Measurements from ENCODE around the gene TAC1. TPM values are rescaled to one million over a fixed set of nuclear protein-coding genes. Genes with fewer than 3 reads are reported as not detected.

TAC1 gene
- 1 to 10 TPM in 2 of 4 donors, not detected in 2; 2.1 to 3.1 TPM for total RNA-seq

- Histone ChIP-seq H3K27ac (no peak within 1 kb of the TSS), H3K4me3 (peak within 1 kb of the TSS in 2 of 4 donors; percentile 22 to 35), H3K36me3 (no peaks in the 10 kb centered on the region), H3K4me1 (peaks cover 0 to 23% (median 0%) of the 10 kb centered on the region in 4 donors), H3K9me3 (no peaks in the 10 kb centered on the region), H3K27me3 (peaks cover 0 to 16% of the 10 kb centered on the region in 2 donors)
- DNase-seq = no peak
- TF ChIP-seq CTCF (IDR thresholded peaks at IDR 0.05) (no peak), POLR2A (IDR thresholded peaks at IDR 0.05) (no peak)
Observed at GRCh38 chr7:97731736-97732564, at the start of gene TAC1. TSS of gene TAC1 (plus strand) at chr7:97732086. CDS start at chr7:97732613, 527 bp downstream.

GRCh38 chr7:97685952-97686351 lies 45.9 kb upstream of the TAC1 start:
- H3K27me3 ChIP-seq = no peaks in the 10 kb centered on the region
- DNase-seq = no peak
- H3K9me3 ChIP-seq = no peaks in the 10 kb centered on the region
- H3K27ac ChIP-seq = no peak overlapping the region
- H3K4me1 ChIP-seq = no peaks in the 10 kb centered on the region
- no peak for TF ChIP-seq CTCF (IDR thresholded peaks at IDR 0.05)
- TF ChIP-seq POLR2A (IDR thresholded peaks at IDR 0.05) = no peak
- no peak overlapping the region for H3K4me3 ChIP-seq
- H3K36me3 ChIP-seq = no peaks in the 10 kb centered on the region

- DNase-seq = no peak
- Histone ChIP-seq H3K4me1 (no peaks in the 10 kb centered on the region), H3K4me3 (no peak overlapping the region), H3K9me3 (no peaks in the 10 kb centered on the region), H3K36me3 (no peaks in the 10 kb centered on the region), H3K27ac (no peak overlapping the region), H3K27me3 (no peaks in the 10 kb centered on the region)
- no peak for TF ChIP-seq CTCF (IDR thresholded peaks at IDR 0.05)
- no peak for TF ChIP-seq POLR2A (IDR thresholded peaks at IDR 0.05)
Observed at GRCh38 chr7:97693586-97693985, 38.3 kb upstream of the TAC1 start.

GRCh38 chr7:97694355-97694754 lies 37.5 kb upstream of the TAC1 start:
- H3K27me3 ChIP-seq = no peaks in the 10 kb centered on the region
- no peak for DNase-seq
- no peaks in the 10 kb centered on the region for H3K9me3 ChIP-seq
- H3K27ac ChIP-seq = no peak overlapping the region
- no peaks in the 10 kb centered on the region for H3K4me1 ChIP-seq
- TF ChIP-seq CTCF (IDR thresholded peaks at IDR 0.05) (no peak), POLR2A (IDR thresholded peaks at IDR 0.05) (no peak)
- H3K36me3 ChIP-seq = no peaks in the 10 kb centered on the region
- no peak overlapping the region for H3K4me3 ChIP-seq

GRCh38 chr7:97697396-97697795 lies 34.5 kb upstream of the TAC1 start:
- Histone ChIP-seq H3K9me3 (no peaks in the 10 kb centered on the region), H3K4me1 (no peaks in the 10 kb centered on the region), H3K4me3 (no peak overlapping the region), H3K36me3 (no peaks in the 10 kb centered on the region), H3K27me3 (no peaks in the 10 kb centered on the region), H3K27ac (no peak overlapping the region)
- TF ChIP-seq CTCF (IDR thresholded peaks at IDR 0.05) (no peak), POLR2A (IDR thresholded peaks at IDR 0.05) (no peak)
- no peak for DNase-seq
